Measurements from ENCODE around the gene PNPLA2. TPM values are rescaled to one million over a fixed set of nuclear protein-coding genes. Genes with fewer than 3 reads are reported as not detected.
A peak's percentile ranks its signal among the peaks of the same experiment; 100 is the strongest.

Gene PNPLA2
- total RNA-seq, 4 donors from 2014 or later: 62.8 to 107 (median 77.6) TPM

DNA sequence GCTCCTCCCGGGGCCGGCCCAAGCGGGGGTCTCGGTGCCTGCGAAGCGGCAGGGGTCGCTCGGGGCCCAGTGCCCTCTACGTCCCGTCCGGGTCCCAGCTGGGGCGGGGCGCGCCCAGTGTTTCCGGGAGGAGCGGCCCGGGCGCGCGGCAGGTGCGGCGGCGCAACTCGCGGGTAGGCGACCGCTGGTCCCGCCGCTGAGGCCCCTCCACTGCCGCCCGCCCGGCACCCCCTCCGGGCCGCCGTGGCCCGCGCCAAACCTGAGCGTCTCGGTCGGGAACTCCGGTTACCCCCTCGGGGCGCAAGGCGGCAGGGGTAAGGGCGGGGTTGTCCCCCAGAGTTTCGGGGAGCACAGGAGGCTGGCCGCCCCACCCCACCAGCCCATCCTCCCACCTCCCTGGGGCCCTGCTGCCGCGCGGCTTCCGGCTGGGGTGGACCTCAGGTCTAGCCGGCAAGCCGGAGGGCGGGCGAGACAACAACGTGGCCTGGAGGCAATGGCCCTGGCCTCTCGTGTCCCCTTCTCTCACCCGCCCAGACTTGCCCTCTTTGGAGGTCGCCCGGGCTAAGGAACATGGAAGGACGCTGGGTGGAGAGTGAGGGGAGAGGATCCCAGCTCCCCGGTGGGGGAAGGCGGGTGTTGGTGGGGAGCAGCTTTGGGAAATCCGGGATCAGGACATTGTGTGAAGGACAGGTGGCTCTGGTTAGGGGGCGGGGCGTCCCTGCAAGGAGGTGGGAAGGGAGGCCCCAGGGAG, 8.6 kb downstream of the PNPLA2 start:
- 27% methylated on average over 16 of the region's 66 CpGs for WGBS
- TF ChIP-seq CTCF (IDR thresholded peaks at IDR 0.05): no peak
- Histone ChIP-seq H3K27ac (replicated peaks in 1 of 4) (peak overlapping the region; percentile 11 to 68 (median 65)), H3K27me3 (peaks cover 0 to 88% (median 65%) of the 10 kb centered on the region in 4 donors), H3K4me1 (peaks cover 66 to 71% (median 68%) of the 10 kb centered on the region in 4 donors), H3K36me3 (peaks cover 31 to 39% (median 35%) of the 10 kb centered on the region in 4 donors), H3K4me3 (peak overlapping the region; percentile 46 to 60 (median 48)), H3K9me3 (no peaks in the 10 kb centered on the region)
- DNase-seq (ENCODE audit: extremely low spot score): no peak
- intact Hi-C loops (cut with DNase I): no loop called here

DNA sequence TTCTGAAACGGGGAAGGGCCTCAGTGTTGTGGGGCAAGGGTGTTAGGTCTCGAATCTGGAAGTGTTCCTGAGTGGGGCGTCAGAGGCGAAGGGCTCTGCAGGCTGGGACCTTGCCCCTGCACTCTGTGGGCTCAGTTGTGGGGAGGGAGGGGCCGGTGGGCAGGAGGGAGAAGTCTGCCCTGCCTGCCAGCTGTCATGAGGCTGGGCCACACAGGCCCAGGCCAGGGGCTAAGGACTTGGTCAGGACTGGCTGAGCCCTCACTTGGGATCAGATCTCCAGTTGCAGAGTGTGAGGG, 9.1 kb downstream of the PNPLA2 start, which contains the start of gene CRACR2B:
Gene CRACR2B (plus strand): TSS at position 23 of the 296 bp plus-strand sequence. CDS start 689 bp downstream, outside the sequence.
- TF ChIP-seq POLR2A (IDR thresholded peaks at IDR 0.05; ENCODE audit: low read depth) (no peak), POLR2AphosphoS5 (IDR thresholded peaks at IDR 0.05) (no peak), CTCF (IDR thresholded peaks at IDR 0.05) (no peak), EP300 (IDR thresholded peaks at IDR 0.05) (no peak)
- peak within 1 kb of the TSS; percentile 47 to 60 (median 48) for H3K4me3 ChIP-seq
- H3K36me3 ChIP-seq: peaks cover 27 to 34% (median 30%) of the 10 kb centered on the region in 4 donors
- WGBS: 82% methylated on average over 5 of the region's 5 CpGs
- peak within 1 kb of the TSS; percentile 15 to 68 (median 65) for H3K27ac ChIP-seq (replicated peaks in 1 of 4)
- H3K4me1 ChIP-seq: peaks cover 65 to 73% (median 68%) of the 10 kb centered on the region in 4 donors
- H3K9me3 ChIP-seq: no peaks in the 10 kb centered on the region
- DNase-seq (ENCODE audit: extremely low spot score): no peak
- H3K27me3 ChIP-seq: peaks cover 0 to 90% (median 65%) of the 10 kb centered on the region in 4 donors
- intact Hi-C loops (cut with DNase I): no loop called here

DNA sequence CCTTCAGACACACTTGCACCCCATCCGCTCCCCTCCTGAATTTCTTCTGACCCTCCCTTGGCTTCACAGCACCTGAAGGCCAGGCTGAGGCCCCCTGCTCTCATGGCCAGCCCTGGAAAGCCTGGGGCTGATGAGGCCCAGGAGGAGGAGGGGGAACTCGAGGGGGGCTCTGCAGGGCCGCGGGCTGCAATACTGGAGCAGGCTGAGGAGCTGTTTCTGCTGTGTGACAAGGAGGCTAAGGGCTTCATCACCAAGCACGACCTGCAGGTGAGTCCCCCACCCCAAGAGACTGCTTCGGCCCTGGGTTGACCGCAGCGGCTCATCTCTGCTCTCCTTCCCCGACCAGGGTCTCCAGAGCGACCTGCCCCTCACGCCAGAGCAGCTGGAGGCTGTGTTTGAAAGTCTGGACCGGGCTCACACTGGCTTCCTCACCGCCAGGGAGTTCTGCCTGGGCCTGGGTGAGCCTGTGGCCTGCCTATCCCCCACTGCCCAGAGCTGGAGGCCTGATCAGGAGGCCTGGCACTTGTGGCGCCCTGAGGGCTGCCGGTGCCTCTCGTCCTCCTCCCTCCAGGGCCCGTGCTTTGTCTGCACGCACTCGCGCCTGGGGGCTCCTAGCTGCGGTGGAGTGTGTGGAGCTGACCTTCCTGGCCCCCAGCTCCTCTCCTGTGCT, 9.9 kb downstream of the PNPLA2 start:
- peaks cover 65 to 77% (median 72%) of the 10 kb centered on the region in 4 donors for H3K4me1 ChIP-seq
- peaks cover 20 to 26% (median 22%) of the 10 kb centered on the region in 4 donors for H3K36me3 ChIP-seq
- intact Hi-C loops (cut with DNase I): no loop called here
- H3K27ac ChIP-seq (replicated peaks in 1 of 4): peak overlapping the region; percentile 15 to 68 (median 58)
- H3K4me3 ChIP-seq: peak overlapping the region in 3 of 4 donors; percentile 43 to 54 (median 47)
- TF ChIP-seq POLR2A (IDR thresholded peaks at IDR 0.05; ENCODE audit: low read depth) (no peak), CTCF (IDR thresholded peaks at IDR 0.05) (no peak), EP300 (IDR thresholded peaks at IDR 0.05) (no peak), POLR2AphosphoS5 (IDR thresholded peaks at IDR 0.05) (no peak)
- peaks cover 0 to 89% (median 65%) of the 10 kb centered on the region in 4 donors for H3K27me3 ChIP-seq
- WGBS: 56% methylated on average over 19 of the region's 21 CpGs
- H3K9me3 ChIP-seq: no peaks in the 10 kb centered on the region
- no peak for DNase-seq (ENCODE audit: extremely low spot score)

DNA sequence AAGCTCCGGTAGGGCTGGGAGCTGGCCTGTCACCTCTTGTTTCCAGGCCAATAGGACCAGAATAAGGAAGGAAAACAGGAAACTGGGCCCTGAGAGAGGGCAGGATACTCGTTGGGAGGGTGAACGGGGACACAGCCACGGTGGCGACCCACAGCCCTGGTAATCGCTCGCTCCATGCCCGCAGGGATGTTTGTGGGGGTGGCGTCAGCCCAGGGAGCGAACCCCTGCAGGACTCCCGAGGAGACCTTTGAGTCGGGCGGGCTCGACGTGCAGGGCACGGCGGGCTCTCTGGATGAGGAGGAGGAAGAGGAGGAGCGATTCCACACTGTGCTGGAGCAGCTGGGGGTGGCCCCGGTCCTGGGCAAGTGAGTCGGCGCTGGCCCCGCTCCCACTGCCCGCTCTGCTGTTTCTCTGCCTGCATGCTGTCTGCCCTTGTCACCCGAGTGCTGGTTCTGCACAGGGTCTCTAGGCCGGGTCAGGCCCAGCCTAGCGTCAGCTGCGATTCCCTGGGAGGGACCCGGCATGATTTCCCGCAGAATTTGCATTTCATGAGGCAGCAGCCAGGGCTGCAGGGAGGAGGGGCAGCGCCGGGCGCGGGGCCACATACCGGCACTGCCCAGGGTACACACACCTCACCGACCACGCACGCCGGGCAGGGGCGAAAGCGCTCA, 10.6 kb downstream of the PNPLA2 start:
- Histone ChIP-seq H3K36me3 (peaks cover 13 to 19% (median 15%) of the 10 kb centered on the region in 4 donors), H3K4me1 (peaks cover 72 to 84% (median 79%) of the 10 kb centered on the region in 4 donors), H3K27me3 (peaks cover 0 to 83% (median 65%) of the 10 kb centered on the region in 4 donors), H3K27ac (replicated peaks in 1 of 4) (peak overlapping the region; percentile 36 to 68 (median 49)), H3K9me3 (no peaks in the 10 kb centered on the region), H3K4me3 (peak overlapping the region; percentile 39 to 54 (median 45))
- TF ChIP-seq POLR2A (IDR thresholded peaks at IDR 0.05; ENCODE audit: low read depth): no peak
- TF ChIP-seq POLR2AphosphoS5 (IDR thresholded peaks at IDR 0.05): peak; percentile 6 to 36
- WGBS: 17% methylated on average over 31 of the region's 40 CpGs
- intact Hi-C loops (cut with DNase I): no loop called here
- DNase-seq (ENCODE audit: extremely low spot score): no peak

All from esophagus muscularis mucosa (tissue), 4 donors.